ENCODE results near the gene RFPL4A. TPM values are rescaled to one million over a fixed set of nuclear protein-coding genes. Genes with fewer than 3 reads are reported as not detected.
"Not testable (repeated sequence)": the region's sequence is repeated elsewhere in the genome, so short reads cannot be mapped to it uniquely, and the experiment has no call there.

The RFPL4A gene
- total RNA-seq, result under 1 TPM in 1 of 8 experiments, not detected in 7; 0.31 TPM

- ATAC-seq (replicated peaks in 6 of 8); in situ Hi-C loops (cut with MboI; ENCODE audit: low pct_unique_long_range_greater_than_20kb in 2 of 9, low sequenced_read_pairs in 9 of 9, unreplicated experiment in 9 of 9); H3K4me3 ChIP-seq; H3K4me1 ChIP-seq (replicated peaks in 1 of 2); H3K27ac ChIP-seq: not testable (repeated sequence)
- WGBS, 10 experiments, result 50 to 100% (median 60%) methylated on average over 1 to 2 of the region's 3 CpGs; no CpG with 5 or more reads in 7 of the 10 experiments
These were observed at the start of gene RFPL4A for GRCh38 chr19:55758797-55759196. Gene RFPL4A (plus strand): TSS chr19:55759097. CDS start chr19:55761801, 2,704 bp downstream.

GRCh38 chr19:55711719-55712118, 47.2 kb upstream of the RFPL4A start:
- no peak overlapping the region for H3K4me3 ChIP-seq
- no peak for ATAC-seq (replicated peaks in 6 of 8)
- 40 to 95% (median 67%) methylated on average over 2 to 13 of the region's 18 CpGs; no CpG with 5 or more reads in 3 of the 10 experiments for WGBS, 10 experiments
- H3K4me1 ChIP-seq (replicated peaks in 1 of 2), result no peaks in the 10 kb centered on the region
- no peak overlapping the region for H3K27ac ChIP-seq
- in situ Hi-C loops (cut with MboI; ENCODE audit: low pct_unique_long_range_greater_than_20kb in 2 of 9, low sequenced_read_pairs in 9 of 9, unreplicated experiment in 9 of 9), result no loop called here

- in situ Hi-C loops (cut with MboI; ENCODE audit: low pct_unique_long_range_greater_than_20kb in 2 of 9, low sequenced_read_pairs in 9 of 9, unreplicated experiment in 9 of 9), result no loop called here
- 43% methylated on average over 1 of the region's 3 CpGs; no CpG with 5 or more reads in 9 of the 10 experiments for WGBS, 10 experiments
- H3K4me3 ChIP-seq, result no peak overlapping the region
- H3K27ac ChIP-seq, result no peak overlapping the region
- ATAC-seq (replicated peaks in 6 of 8), result no peak
- H3K4me1 ChIP-seq (replicated peaks in 1 of 2), result no peaks in the 10 kb centered on the region
These were observed 45.9 kb upstream of the RFPL4A start for GRCh38 chr19:55712804-55713631.

GRCh38 chr19:55716531-55716930, 42.4 kb upstream of the RFPL4A start:
- Histone ChIP-seq H3K4me3 (no peak overlapping the region), H3K27ac (no peak overlapping the region), H3K4me1 (replicated peaks in 1 of 2) (no peaks in the 10 kb centered on the region)
- 40 to 100% (median 54%) methylated on average over 2 to 12 of the region's 15 CpGs; no CpG with 5 or more reads in 2 of the 10 experiments for WGBS, 10 experiments
- in situ Hi-C loops (cut with MboI; ENCODE audit: low pct_unique_long_range_greater_than_20kb in 2 of 9, low sequenced_read_pairs in 9 of 9, unreplicated experiment in 9 of 9), result no loop called here
- no peak for ATAC-seq (replicated peaks in 6 of 8)

GRCh38 chr19:55717251-55717650, 41.6 kb upstream of the RFPL4A start:
- Histone ChIP-seq H3K4me3 (no peak overlapping the region), H3K4me1 (replicated peaks in 1 of 2) (no peaks in the 10 kb centered on the region), H3K27ac (no peak overlapping the region)
- no peak for ATAC-seq (replicated peaks in 6 of 8)
- in situ Hi-C loops (cut with MboI; ENCODE audit: low pct_unique_long_range_greater_than_20kb in 2 of 9, low sequenced_read_pairs in 9 of 9, unreplicated experiment in 9 of 9), result no loop called here
- 0 to 80% (median 38%) methylated on average over 1 to 10 of the region's 11 CpGs; no CpG with 5 or more reads in 3 of the 10 experiments for WGBS, 10 experiments

- 17 to 83% (median 47%) methylated on average over 2 to 12 of the region's 13 CpGs; no CpG with 5 or more reads in 2 of the 10 experiments for WGBS, 10 experiments
- H3K4me3 ChIP-seq; in situ Hi-C loops (cut with MboI; ENCODE audit: low pct_unique_long_range_greater_than_20kb in 2 of 9, low sequenced_read_pairs in 9 of 9, unreplicated experiment in 9 of 9); H3K27ac ChIP-seq; H3K4me1 ChIP-seq (replicated peaks in 1 of 2); ATAC-seq (replicated peaks in 6 of 8): not testable (repeated sequence)
These were observed 40.8 kb upstream of the RFPL4A start for GRCh38 chr19:55717879-55718711.

GRCh38 chr19:55720214-55720746, 38.6 kb upstream of the RFPL4A start:
- Histone ChIP-seq H3K4me1 (replicated peaks in 1 of 2) (no peaks in the 10 kb centered on the region), H3K4me3 (no peak overlapping the region), H3K27ac (no peak overlapping the region)
- ATAC-seq (replicated peaks in 6 of 8), result no peak
- in situ Hi-C loops (cut with MboI; ENCODE audit: low pct_unique_long_range_greater_than_20kb in 2 of 9, low sequenced_read_pairs in 9 of 9, unreplicated experiment in 9 of 9), result no loop called here
- 0 to 80% (median 21%) methylated on average over 1 to 5 of the region's 5 CpGs; no CpG with 5 or more reads in 1 of the 10 experiments for WGBS, 10 experiments

GRCh38 chr19:55720801-55721200, 38.1 kb upstream of the RFPL4A start:
- Histone ChIP-seq H3K4me3 (no peak overlapping the region), H3K4me1 (replicated peaks in 1 of 2) (no peaks in the 10 kb centered on the region), H3K27ac (no peak overlapping the region)
- ATAC-seq (replicated peaks in 6 of 8), result no peak
- in situ Hi-C loops (cut with MboI; ENCODE audit: low pct_unique_long_range_greater_than_20kb in 2 of 9, low sequenced_read_pairs in 9 of 9, unreplicated experiment in 9 of 9), result no loop called here
- WGBS, 10 experiments, result 0 to 69% (median 25%) methylated on average over 2 to 3 of the region's 3 CpGs

GRCh38 chr19:55723491-55723890, 35.4 kb upstream of the RFPL4A start:
- in situ Hi-C loops (cut with MboI; ENCODE audit: low pct_unique_long_range_greater_than_20kb in 2 of 9, low sequenced_read_pairs in 9 of 9, unreplicated experiment in 9 of 9), result no loop called here

GRCh38 chr19:55730378-55730777, 28.5 kb upstream of the RFPL4A start:
- H3K4me1 ChIP-seq (replicated peaks in 1 of 2); ATAC-seq (replicated peaks in 6 of 8); H3K4me3 ChIP-seq; in situ Hi-C loops (cut with MboI; ENCODE audit: low pct_unique_long_range_greater_than_20kb in 2 of 9, low sequenced_read_pairs in 9 of 9, unreplicated experiment in 9 of 9); H3K27ac ChIP-seq: not testable (repeated sequence)
- 10 to 83% (median 39%) methylated on average over 1 to 2 of the region's 2 CpGs; no CpG with 5 or more reads in 3 of the 10 experiments for WGBS, 10 experiments

More at GRCh38 chr19:55723491-55723890, 35.4 kb upstream of the RFPL4A start:
- WGBS, 10 experiments, result 10 to 87% (median 59%) methylated on average over 3 to 8 of the region's 8 CpGs; no CpG with 5 or more reads in 1 of the 10 experiments
- H3K4me3 ChIP-seq, result no peak overlapping the region
- ATAC-seq (replicated peaks in 6 of 8), result no peak
- H3K27ac ChIP-seq, result no peak overlapping the region
- no peaks in the 10 kb centered on the region for H3K4me1 ChIP-seq (replicated peaks in 1 of 2)

- Histone ChIP-seq H3K4me3 (no peak within 1 kb of the TSS), H3K4me1 (replicated peaks in 1 of 2) (no peaks in the 10 kb centered on the region), H3K27ac (no peak within 1 kb of the TSS)
- WGBS, 10 experiments, result 8 to 58% (median 38%) methylated on average over 2 to 3 of the region's 3 CpGs; no CpG with 5 or more reads in 2 of the 10 experiments
- no peak for ATAC-seq (replicated peaks in 6 of 8)
- in situ Hi-C loops (cut with MboI; ENCODE audit: low pct_unique_long_range_greater_than_20kb in 2 of 9, low sequenced_read_pairs in 9 of 9, unreplicated experiment in 9 of 9), result no loop called here
These were observed 20.6 kb upstream of the RFPL4A start, which contains the start of gene NLRP9 for GRCh38 chr19:55738302-55738701. Gene NLRP9 (minus strand): TSS chr19:55738402. CDS start chr19:55738374, 28 bp downstream.

GRCh38 chr19:55750715-55751114, 8.2 kb upstream of the RFPL4A start:
- WGBS, 10 experiments, result 0 to 78% (median 42%) methylated on average over 2 to 6 of the region's 6 CpGs
- ATAC-seq (replicated peaks in 6 of 8), result no peak
- Histone ChIP-seq H3K27ac (no peak overlapping the region), H3K4me1 (replicated peaks in 1 of 2) (no peaks in the 10 kb centered on the region), H3K4me3 (no peak overlapping the region)
- in situ Hi-C loops (cut with MboI; ENCODE audit: low pct_unique_long_range_greater_than_20kb in 2 of 9, low sequenced_read_pairs in 9 of 9, unreplicated experiment in 9 of 9), result no loop called here

GRCh38 chr19:55753401-55753800, 5.5 kb upstream of the RFPL4A start:
- Histone ChIP-seq H3K27ac (no peak overlapping the region), H3K4me3 (no peak overlapping the region), H3K4me1 (replicated peaks in 1 of 2) (no peaks in the 10 kb centered on the region)
- WGBS, 10 experiments, result 0 to 57% (median 21%) methylated on average over 2 to 3 of the region's 3 CpGs
- ATAC-seq (replicated peaks in 6 of 8), result no peak
- in situ Hi-C loops (cut with MboI; ENCODE audit: low pct_unique_long_range_greater_than_20kb in 2 of 9, low sequenced_read_pairs in 9 of 9, unreplicated experiment in 9 of 9), result no loop called here
